ENCODE measurements around the gene PEX16.

DNA sequence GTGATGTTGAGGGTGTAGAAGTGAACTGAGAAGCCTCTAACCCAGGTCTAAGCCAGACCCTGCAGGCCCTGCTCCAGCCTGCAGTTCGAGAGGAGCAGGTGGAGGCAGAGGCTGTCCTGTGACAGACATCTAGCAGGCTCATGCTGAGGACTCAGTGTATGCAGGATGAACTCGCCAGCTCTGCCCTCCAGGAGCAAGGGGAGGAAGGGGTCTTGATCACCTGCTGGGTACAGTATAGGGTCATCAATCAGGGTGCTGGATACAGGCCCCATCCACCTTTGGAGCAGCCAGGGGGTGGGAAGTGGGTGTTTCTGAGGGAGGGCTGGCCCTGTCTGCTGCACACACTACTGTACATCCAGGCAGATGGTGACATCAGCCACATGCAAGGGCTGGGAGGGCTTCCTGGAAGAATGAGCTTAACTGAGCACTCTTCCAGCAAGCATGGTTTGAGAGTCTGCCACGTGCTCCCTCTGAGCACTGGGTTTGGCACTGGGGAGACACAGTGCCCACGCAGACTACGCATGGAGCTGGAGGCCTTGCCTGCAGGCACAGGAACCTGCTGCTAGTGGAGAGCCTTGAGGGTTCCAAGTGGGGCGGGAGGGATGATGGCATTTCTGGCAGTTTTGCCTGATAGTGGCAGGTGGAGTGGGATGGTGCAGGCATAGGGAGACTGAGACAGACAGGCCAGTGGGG is 23.0 kb downstream of the PEX16 start:
- TF ChIP-seq POLR2A (IDR thresholded peaks at IDR 0.05; ENCODE audit: low read depth, low read length) (no peak), POLR2AphosphoS5 (IDR thresholded peaks at IDR 0.05; ENCODE audit: low read depth, low read length) (no peak), TAF1 (IDR thresholded peaks at IDR 0.05; ENCODE audit: borderline replicate concordance, low read depth, low read length) (no peak)
